ENCODE data around the gene MS4A6A.

GRCh38 chr11:60197442-60197841, 14.6 kb upstream of the MS4A6A start:
- TF ChIP-seq CTCF (conservative IDR thresholded peaks at IDR 0.05; ENCODE audit: low read depth, low read length) = no peak
- TF ChIP-seq EZH2 (IDR thresholded peaks at IDR 0.05; ENCODE audit: low read length, unreplicated experiment) = no peak
- TF ChIP-seq EZH2phosphoT487 (IDR thresholded peaks at IDR 0.05; ENCODE audit: borderline replicate concordance, low read length) = no peak

Data from PC-3 (cell line).